T1000 (cell line): Measurements from ENCODE around the gene CDH4.

ENCODE experiments used
- DNase-seq: peaks from one replicate; lab custom pipeline; 2025; ENCODE audit warnings: mixed read lengths; lab: John Stamatoyannopoulos, UW

The CDH4 gene

GRCh38 chr20:61897401-61898295, 645.6 kb downstream of the CDH4 start:
- DNase-seq, result no peak

DNA sequence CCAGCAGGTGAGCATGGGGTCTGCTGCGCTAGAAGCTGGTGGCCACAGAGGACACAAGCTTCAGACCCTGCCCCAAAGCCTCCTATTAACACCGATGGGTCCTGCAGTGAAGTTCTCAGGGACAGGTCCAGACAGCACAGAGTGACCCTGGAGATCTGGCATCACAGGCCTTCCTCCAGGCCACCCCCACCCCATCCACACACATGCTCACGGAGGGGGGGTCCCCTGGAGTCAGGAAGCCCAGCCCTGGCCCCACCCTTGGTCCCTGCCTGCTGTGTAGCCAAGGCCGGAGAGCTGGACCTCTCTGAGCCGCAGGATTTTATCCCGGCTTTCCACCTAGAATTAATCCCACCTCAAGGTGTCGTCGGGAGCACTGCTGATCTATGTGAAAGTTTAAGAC, 646.3 kb downstream of the CDH4 start:
- DNase-seq, result no peak

GRCh38 chr20:61900011-61900944, 648.2 kb downstream of the CDH4 start:
- DNase-seq, result no peak

DNA sequence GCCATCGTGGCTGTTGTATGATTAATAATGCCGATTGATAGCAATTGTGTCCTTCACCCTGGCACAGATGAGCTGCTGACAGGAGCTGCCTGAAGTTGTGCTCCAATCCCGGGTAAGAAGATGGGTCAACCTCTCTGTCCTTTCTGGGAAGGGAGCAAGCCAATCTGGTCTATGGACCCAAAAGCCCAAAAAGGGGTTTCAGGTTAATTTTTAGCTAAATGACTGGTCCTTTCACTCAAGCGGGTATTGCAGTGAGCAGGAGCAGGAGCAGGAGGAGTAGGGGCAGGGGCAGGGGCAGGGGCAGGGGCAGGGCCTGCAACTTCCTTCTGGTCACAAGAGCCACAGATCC, 648.9 kb downstream of the CDH4 start:
- no peak for DNase-seq

GRCh38 chr20:61901392-61902220, 649.5 kb downstream of the CDH4 start:
- DNase-seq, result no peak

DNA sequence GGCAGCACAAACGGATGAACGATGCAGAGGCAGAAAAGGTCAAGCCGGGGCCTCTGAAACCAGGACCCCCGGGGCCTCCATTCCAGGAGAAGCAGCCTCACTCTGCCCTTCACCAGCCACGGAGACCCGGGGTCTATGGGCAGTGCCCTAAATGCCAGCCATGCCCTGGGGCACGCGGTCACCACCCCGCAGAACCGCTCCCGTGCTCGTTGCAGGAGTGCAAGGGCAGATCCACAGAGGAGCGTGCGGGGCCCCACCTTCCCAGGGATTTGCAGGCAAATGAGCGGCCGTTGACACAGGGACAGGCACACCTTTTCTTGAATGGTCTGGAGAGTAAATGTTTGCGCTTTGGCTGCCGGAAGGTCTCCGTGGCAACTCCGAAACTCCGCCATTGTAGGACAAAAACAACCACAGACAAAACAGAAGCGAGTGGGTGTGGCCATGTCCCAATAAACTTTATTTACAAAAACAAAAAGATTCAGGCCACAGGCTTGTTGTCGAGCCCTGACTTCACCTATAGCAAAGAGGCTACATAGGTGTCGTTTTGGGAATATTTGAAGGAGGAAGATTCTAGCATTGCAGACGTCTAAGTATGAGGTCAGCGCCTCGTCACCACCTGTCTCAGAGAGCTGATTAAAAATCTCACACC, 650.3 kb downstream of the CDH4 start:
- no peak for DNase-seq

GRCh38 chr20:61903575-61904340, 651.7 kb downstream of the CDH4 start:
- DNase-seq, result no peak

DNA sequence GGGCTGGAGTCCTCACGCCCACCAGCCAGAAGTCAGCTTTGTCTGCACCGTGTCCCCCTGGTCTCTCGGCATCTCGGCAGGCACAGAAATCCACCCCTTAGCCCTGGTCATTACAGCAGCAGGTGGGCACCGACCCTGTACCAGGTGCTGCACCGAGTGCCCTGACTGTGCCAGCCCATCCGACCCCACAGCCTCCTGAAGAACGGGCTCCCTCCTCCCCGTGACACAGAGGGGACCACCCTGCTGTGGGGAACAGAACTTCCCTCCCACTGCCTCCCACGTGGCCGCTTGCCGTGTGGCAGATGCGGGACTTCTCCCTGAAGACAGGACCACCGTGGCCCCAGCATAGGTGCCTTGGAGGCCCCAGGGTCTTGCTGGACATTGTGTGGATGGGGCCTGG, 652.4 kb downstream of the CDH4 start:
- DNase-seq, result no peak

- no peak for DNase-seq
These were observed 653.9 kb downstream of the CDH4 start for GRCh38 chr20:61905781-61906523.

GRCh38 chr20:61907081-61907891, 655.2 kb downstream of the CDH4 start:
- no peak for DNase-seq

DNA sequence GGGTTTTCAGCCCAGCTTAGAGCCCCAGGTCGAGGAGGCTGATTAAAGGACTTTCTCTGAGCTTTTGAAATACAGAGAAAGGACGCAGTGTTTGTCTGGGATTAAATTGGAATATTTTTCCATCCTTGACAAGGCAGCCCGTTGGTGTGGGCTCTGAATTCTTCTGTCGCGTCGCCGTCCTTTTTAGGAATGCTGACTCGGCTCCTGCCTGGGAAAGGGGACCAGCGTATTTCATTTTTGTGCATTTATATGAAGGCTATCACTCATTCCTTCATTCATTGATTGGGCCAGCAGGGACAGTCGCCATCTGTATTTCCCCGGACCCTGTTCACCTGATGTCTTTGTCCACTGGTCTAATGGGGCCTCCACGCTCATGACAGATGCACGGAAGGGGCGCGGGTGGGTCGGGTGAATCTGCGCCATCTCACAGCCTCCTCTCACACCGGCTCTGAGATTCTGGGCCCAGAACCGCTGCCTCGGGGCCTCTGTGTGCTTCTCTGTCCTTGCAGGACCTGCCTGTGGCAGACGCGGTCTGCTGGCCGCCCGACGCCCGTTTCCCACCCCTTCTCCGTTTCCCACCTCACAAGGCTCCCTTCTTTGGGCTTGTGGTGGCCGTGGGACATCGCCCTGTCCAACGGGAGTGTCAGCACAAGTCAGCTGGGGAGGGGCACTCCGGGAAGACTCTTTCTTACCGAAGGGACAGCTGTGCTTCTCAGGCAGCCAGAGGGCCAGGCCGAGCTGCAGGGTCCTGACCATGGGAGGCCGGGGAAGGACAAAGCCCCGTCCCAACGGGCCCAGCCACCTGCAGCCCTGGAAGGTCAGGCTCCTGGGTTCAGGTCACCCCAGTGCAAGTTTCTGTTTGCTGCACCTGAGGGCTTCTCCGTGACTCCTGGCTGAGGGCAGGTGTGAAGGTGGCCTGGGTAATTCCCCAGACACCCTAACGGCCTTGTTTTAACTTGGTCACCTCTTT, 656.3 kb downstream of the CDH4 start:
- DNase-seq, result no peak

DNA sequence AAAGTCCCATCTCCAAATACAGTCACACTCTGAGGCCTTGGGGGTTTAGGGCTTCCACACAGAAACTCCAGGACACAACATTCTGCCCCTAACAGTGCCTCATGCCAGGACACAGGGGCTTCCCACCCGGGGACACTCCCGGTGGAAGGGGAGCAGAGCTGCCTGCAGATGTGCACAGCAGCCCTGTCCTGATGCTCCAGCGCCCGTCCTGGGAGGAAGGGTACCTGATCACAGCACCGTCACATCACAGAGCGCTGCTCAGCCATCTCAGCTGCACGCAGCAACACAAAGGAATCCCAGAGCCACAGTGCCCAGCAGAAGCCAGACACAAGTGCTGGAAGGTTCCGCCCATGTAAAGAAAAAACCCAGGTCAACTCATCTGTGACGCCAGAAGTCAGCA, 657.0 kb downstream of the CDH4 start:
- DNase-seq, result no peak

- DNase-seq, result no peak
These were observed 657.8 kb downstream of the CDH4 start for GRCh38 chr20:61909821-61910220.

DNA sequence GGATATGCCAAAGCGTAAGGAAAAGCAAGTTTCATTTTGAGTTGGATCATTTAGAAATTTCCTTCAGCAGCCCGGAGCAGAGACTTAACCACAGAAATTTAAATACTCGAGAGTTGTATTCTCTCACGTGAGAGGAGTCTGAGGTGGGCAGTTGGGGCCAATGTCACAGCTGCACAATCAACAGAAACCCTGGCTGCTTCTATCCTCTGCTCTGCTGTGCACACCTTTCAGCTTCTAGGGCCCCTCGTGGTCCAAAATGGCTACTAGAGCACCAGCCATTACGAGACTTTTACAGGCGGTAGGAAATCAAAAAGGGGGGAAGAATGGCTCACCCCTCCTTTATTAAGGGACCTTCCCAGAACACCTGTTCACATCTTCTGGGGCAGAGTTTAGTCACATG, 659.8 kb downstream of the CDH4 start:
- no peak for DNase-seq

DNA sequence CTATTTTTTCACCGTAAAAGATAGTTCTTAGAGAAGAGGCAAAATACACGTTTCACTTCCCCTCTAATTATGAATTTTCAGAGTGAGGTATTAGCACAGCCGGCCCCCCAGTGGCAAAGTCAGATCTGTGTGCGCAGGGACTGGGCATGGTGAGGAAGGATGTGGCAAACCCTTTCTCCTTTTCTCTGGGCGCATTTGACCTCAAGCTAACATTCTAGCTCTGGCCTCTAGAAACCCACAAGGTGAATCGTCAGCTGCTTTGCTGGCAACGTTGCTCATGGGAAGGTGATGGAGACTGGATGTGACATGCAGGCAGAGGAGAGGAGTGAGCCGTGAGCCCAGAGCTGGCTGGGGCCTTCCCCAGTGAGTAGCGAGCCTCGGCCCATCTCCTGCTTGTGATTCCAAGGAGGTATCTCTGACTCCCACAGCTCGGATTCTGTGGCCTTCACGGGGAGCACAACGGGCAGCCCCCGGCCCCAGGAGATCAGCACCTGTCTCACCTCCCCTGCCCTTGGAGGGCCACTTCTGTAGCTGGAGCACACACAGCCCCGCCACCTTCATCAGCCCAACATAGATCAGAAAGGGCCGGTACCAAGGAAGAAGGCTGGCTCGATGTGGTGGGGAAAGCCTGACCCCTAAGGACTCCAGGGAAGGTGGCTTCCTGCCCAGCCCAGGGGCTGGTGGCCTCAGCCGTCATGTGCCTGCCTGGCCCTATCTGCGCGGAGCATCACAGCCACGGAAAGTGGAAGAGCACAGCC, 660.8 kb downstream of the CDH4 start:
- no peak for DNase-seq

GRCh38 chr20:61913423-61914225, 661.6 kb downstream of the CDH4 start:
- no peak for DNase-seq
